Measurements from ENCODE around the gene RAP1GDS1.

The RAP1GDS1 gene, protein sequence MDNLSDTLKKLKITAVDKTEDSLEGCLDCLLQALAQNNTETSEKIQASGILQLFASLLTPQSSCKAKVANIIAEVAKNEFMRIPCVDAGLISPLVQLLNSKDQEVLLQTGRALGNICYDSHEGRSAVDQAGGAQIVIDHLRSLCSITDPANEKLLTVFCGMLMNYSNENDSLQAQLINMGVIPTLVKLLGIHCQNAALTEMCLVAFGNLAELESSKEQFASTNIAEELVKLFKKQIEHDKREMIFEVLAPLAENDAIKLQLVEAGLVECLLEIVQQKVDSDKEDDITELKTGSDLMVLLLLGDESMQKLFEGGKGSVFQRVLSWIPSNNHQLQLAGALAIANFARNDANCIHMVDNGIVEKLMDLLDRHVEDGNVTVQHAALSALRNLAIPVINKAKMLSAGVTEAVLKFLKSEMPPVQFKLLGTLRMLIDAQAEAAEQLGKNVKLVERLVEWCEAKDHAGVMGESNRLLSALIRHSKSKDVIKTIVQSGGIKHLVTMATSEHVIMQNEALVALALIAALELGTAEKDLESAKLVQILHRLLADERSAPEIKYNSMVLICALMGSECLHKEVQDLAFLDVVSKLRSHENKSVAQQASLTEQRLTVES

GRCh38 chr4:98260579-98261404 is at the start of gene RAP1GDS1:
RAP1GDS1 (plus strand) TSS chr4:98261384; CDS start chr4:98261566, 182 bp downstream.
- 0 out of 2 replicates have a peak, but pooled peaks have one; percentile 5 for TF ChIP-seq CTCF (IDR thresholded peaks at IDR 0.05; ENCODE audit: low read depth, low read length)
- Histone ChIP-seq H3K9me3 (ENCODE audit: severe bottlenecking) (no peaks in the 10 kb centered on the region), H3K27me3 (ENCODE audit: insufficient read depth, low read depth, severe bottlenecking) (no peaks in the 10 kb centered on the region), H3K36me3 (peaks cover 12% of the 10 kb centered on the region), H3K27ac (peak within 1 kb of the TSS; percentile 97), H3K4me3 (ENCODE audit: low read depth, low read length) (peak within 1 kb of the TSS; percentile 69)
- peak; percentile 100 for DNase-seq

DNA sequence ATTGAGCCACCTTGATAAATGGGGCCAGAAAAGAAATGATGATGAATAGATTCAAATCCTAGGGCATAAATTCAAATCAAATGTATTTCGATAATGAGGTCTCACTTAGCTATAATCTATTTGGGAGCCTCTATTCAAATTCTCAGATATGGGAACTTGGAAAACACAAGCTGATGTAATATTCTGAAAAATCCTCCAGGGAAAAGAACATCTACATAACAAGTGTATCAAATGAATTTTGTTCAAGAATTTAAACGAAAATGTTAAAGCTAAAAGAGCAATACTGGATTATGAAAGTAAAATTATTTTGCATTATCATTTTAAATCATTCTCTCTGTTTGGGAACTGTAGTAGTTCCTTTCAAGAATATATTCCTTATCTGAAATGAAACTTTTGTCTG is 38.9 kb upstream of the RAP1GDS1 start:
- Histone ChIP-seq H3K4me3 (ENCODE audit: low read depth, low read length) (no peak overlapping the region), H3K27ac (no peak overlapping the region), H3K27me3 (ENCODE audit: insufficient read depth, low read depth, severe bottlenecking) (no peaks in the 10 kb centered on the region), H3K36me3 (no peaks in the 10 kb centered on the region), H3K9me3 (ENCODE audit: severe bottlenecking) (no peaks in the 10 kb centered on the region)
- no peak for TF ChIP-seq CTCF (IDR thresholded peaks at IDR 0.05; ENCODE audit: low read depth, low read length)
- DNase-seq = no peak

DNA sequence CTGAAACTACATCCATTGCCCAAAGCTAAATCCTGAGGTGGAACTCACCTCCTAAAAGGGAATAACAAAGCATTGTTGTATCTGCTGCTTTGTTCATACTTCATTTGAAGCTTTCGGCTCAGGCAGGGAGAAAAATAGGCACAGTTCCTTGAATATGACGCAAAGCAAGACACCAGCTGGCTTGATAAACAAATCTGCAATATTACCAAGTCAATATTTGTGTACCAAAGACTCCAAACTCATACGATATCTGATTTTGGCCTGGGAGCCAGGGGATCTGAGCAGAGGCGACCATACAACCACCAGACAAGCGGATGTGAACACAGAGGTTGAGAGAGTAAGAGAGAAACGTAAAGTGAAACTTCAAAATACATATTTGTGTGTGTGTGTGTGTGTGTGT is 34.8 kb upstream of the RAP1GDS1 start:
- no peak overlapping the region for H3K27ac ChIP-seq
- no peak for TF ChIP-seq CTCF (IDR thresholded peaks at IDR 0.05; ENCODE audit: low read depth, low read length)

DNA sequence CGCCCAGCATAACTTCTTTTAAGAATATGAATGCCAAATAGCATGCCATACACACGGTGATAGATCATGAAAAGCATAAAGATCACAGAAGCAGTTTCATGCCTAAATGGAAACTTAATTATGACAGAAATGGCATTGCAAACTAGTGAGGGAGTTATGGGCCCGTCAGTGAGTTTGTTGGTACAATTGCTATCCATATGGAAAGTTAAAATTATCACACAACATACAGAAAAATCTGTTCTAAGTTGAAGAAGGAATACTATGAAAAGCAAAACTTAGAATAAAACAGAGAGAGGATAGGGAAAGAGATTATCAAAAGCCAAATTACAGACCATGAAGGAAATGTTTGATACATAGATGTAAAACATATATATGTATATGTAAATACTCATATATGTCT is 30.2 kb upstream of the RAP1GDS1 start:
- Histone ChIP-seq H3K36me3 (no peaks in the 10 kb centered on the region), H3K27ac (no peak overlapping the region), H3K27me3 (ENCODE audit: insufficient read depth, low read depth, severe bottlenecking) (no peaks in the 10 kb centered on the region), H3K4me3 (ENCODE audit: low read depth, low read length) (no peak overlapping the region), H3K9me3 (ENCODE audit: severe bottlenecking) (no peaks in the 10 kb centered on the region)
- TF ChIP-seq CTCF (IDR thresholded peaks at IDR 0.05; ENCODE audit: low read depth, low read length) = no peak
- DNase-seq = no peak

More for the DNA sequence above, 34.8 kb upstream of the RAP1GDS1 start:
- Histone ChIP-seq H3K36me3 (no peaks in the 10 kb centered on the region), H3K27me3 (ENCODE audit: insufficient read depth, low read depth, severe bottlenecking) (no peaks in the 10 kb centered on the region), H3K4me3 (ENCODE audit: low read depth, low read length) (no peak overlapping the region), H3K9me3 (ENCODE audit: severe bottlenecking) (no peaks in the 10 kb centered on the region)
- DNase-seq = no peak

GRCh38 chr4:98232202-98232601 is 29.0 kb upstream of the RAP1GDS1 start:
- TF ChIP-seq CTCF (IDR thresholded peaks at IDR 0.05; ENCODE audit: low read depth, low read length) = no peak
- Histone ChIP-seq H3K27ac (no peak overlapping the region), H3K27me3 (ENCODE audit: insufficient read depth, low read depth, severe bottlenecking) (no peaks in the 10 kb centered on the region), H3K4me3 (ENCODE audit: low read depth, low read length) (no peak overlapping the region), H3K36me3 (no peaks in the 10 kb centered on the region), H3K9me3 (ENCODE audit: severe bottlenecking) (no peaks in the 10 kb centered on the region)
- DNase-seq = no peak
